GM18951 (cell line): ENCODE results near the gene RNF26.

Source experiments
- POLR2A ChIP-seq: IDR thresholded peaks from 4 replicates; pipeline ENCODE4 v1.6.1; 2011; ENCODE audit warnings: mild to moderate bottlenecking; ENCODE audit not compliant: insufficient read length, insufficient read depth; ENCODE audit errors: extremely low read depth
- in situ Hi-C: fragments of 300-500 bp; cut with MboI; formaldehyde crosslinking; loops from one replicate; pipeline ENCODE4 v1.12.0; 2022; ENCODE audit warnings: low sequenced_read_pairs, mixed read lengths, inconsistent platforms; ENCODE audit not compliant: unreplicated experiment

Gene RNF26

DNA sequence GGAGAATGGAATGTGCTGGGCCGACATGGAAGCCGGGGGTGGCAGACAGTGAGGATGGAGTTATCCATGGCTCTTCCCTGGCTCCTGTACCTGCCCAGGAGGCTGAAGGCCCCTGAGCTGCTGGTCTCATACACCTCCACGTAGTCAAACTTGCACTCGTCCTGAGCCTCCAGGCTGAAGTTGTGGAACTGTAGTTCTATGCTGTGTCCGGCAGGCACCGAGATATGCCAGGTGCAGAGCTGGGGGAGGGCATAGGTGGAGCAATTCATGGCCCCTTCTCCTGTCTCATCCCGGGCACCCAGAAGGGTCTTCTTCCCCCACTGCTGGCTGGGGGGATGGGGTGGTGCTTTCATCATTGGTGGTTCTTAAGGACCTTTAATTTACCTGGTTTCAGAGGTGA, 9.4 kb downstream of the RNF26 start:
- no peak for TF ChIP-seq POLR2A
- in situ Hi-C loops, result no loop called here

GRCh38 chr11:119344291-119345010, 10.1 kb downstream of the RNF26 start:
- no peak for TF ChIP-seq POLR2A
- in situ Hi-C loops, result no loop called here

GRCh38 chr11:119345685-119346084, 11.4 kb downstream of the RNF26 start:
- TF ChIP-seq POLR2A, result no peak

DNA sequence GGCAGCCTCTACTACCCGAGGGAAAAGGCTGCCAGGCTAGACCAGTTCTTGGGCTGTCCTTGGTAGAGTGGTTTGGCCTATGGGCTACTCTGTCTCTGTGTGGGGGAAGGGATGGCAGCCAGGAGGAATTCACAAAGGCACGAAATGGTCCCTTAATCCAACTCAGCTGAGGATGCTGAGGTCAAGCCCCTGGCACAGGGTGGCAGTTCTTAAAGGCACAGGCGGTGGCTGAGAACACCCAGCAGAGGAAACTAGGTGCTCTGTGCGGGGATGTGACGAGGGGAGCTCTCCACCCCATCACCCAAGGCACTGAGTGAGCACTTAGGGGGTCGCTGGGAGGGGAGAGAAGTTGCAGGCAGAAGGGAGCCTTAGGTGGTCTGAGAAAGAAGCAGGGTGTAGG, 12.3 kb downstream of the RNF26 start, which contains the start of gene MFRP:
TSS of gene MFRP (minus strand) at position 101 of the 400 bp plus-strand sequence. CDS start 192 bp downstream, outside the sequence.
- no peak for TF ChIP-seq POLR2A
- in situ Hi-C loops, result no loop called here

More at GRCh38 chr11:119345685-119346084, 11.4 kb downstream of the RNF26 start:
- in situ Hi-C loops, result no loop called here

- TF ChIP-seq POLR2A, result no peak
- in situ Hi-C loops, result no loop called here
Observed at GRCh38 chr11:119347242-119347641, 12.9 kb downstream of the RNF26 start.

- TF ChIP-seq POLR2A, result no peak
- in situ Hi-C loops, result no loop called here
Observed at GRCh38 chr11:119347940-119348605, 13.7 kb downstream of the RNF26 start.

GRCh38 chr11:119350302-119350701, 16.0 kb downstream of the RNF26 start:
- in situ Hi-C loops, result no loop called here
- TF ChIP-seq POLR2A, result no peak

- TF ChIP-seq POLR2A, result no peak
- in situ Hi-C loops, result no loop called here
Observed at GRCh38 chr11:119351232-119351631, 16.9 kb downstream of the RNF26 start.

GRCh38 chr11:119352857-119353260, 18.5 kb downstream of the RNF26 start:
- in situ Hi-C loops, result no loop called here
- no peak for TF ChIP-seq POLR2A

- in situ Hi-C loops, result loop anchor here (5.0 kb wide), 1 partner anchor 117 kb away; no protein-coding TSS in a partner anchor
- no peak for TF ChIP-seq POLR2A
Observed at GRCh38 chr11:119355091-119355843, 20.9 kb downstream of the RNF26 start.

DNA sequence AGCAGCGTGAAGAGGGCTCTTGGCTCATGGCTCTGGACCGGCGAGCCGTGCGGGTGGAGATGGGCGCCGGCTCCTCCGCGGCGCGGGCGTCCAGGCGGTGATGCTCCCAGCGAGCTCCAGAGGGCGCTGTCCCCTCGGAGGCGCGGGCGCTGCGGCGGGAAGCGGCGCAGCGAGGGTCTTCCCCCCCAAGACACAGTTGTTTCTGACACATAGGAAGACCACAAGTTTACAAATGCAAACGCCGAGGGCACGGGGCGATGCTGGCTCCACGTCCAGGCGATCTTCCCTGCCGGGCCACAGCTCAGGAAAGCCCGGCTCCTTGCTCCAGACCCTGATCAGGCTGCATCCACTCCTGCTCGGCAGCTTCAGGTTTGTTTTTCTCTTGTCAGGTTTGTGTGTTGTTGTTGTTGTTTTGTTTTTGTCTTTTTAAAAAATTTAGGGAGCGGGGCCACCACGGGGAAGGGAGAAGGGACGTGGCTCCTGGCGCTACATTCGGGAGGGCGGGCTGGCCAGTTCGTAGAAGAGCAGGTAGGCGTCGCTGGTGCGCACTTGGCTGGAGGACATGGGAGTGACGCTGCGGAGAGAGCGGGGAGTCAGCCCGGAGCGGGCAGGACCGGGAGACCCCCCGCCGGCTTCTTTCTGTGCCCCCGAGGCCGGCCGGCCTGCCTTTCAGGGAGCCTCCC, 22.2 kb downstream of the RNF26 start:
- TF ChIP-seq POLR2A, result no peak
- in situ Hi-C loops, result loop anchor here (5.0 kb wide), 1 partner anchor 116 kb away; no protein-coding TSS in a partner anchor

DNA sequence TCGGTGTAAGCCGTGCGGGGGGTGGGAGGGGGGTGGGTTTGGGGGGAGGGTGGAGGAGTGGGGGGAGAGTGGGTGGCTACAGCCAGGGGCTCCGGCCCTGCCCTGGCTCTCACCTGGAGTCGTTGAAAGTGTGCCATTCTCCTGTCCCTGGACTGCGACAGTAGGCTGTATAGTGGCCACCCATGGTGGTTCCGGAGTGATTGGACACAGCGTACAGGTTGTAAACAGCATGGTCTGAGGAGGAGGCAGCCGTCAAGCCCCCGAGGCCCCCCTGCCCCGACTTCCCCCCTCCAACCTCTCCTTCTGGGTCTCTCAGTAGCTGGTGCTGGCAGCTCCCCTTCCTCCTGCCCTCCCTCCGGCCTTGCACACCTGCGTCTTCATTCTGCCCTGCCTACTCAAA, 22.7 kb downstream of the RNF26 start:
- TF ChIP-seq POLR2A, result no peak
- in situ Hi-C loops, result loop anchor here (5.0 kb wide), 1 partner anchor 115 kb away; no protein-coding TSS in a partner anchor
